Choroid plexus epithelial cell (primary cell): Measurements from ENCODE around the gene HBG2.

Experiments used
- DNase-seq: peaks from one replicate; pipeline ENCODE4 v3.0.0-alpha.2; 2010; ENCODE audit warnings: low read depth
- H3K4me3 ChIP-seq: 2 replicates; pipeline ENCODE4 v1.5.1; 2011; ENCODE audit warnings: low read depth, mild to moderate bottlenecking, control low read depth, low read length, moderate library complexity
- CTCF ChIP-seq: conservative IDR thresholded peaks from 2 replicates; pipeline ENCODE4 v1.5.1; 2011; ENCODE audit warnings: low read depth, mild to moderate bottlenecking, control low read depth, inconsistent platforms, low read length, moderate library complexity

HBG2 gene

GRCh38 chr11:5229356-5229755, 25.2 kb downstream of the HBG2 start:
- no peak for DNase-seq
- no peak overlapping the region for H3K4me3 ChIP-seq
- no peak for TF ChIP-seq CTCF

GRCh38 chr11:5228124-5228523, 26.5 kb downstream of the HBG2 start:
- no peak overlapping the region for H3K4me3 ChIP-seq
- no peak for TF ChIP-seq CTCF
- DNase-seq = no peak

- TF ChIP-seq CTCF = no peak
- DNase-seq = no peak
- no peak overlapping the region for H3K4me3 ChIP-seq
These were observed 26.9 kb downstream of the HBG2 start for GRCh38 chr11:5227681-5228080.

GRCh38 chr11:5226732-5227310, 27.8 kb downstream of the HBG2 start, which contains the start of gene HBB:
TSS of gene HBB (minus strand) at chr11:5227071. CDS start at chr11:5227021, 50 bp downstream.
- H3K4me3 ChIP-seq = no peak within 1 kb of the TSS
- no peak for DNase-seq
- no peak for TF ChIP-seq CTCF

GRCh38 chr11:5225480-5225871, 29.1 kb downstream of the HBG2 start:
- no peak overlapping the region for H3K4me3 ChIP-seq
- DNase-seq = no peak
- TF ChIP-seq CTCF = no peak

- no peak for DNase-seq
- no peak for TF ChIP-seq CTCF
- H3K4me3 ChIP-seq = no peak overlapping the region
These were observed 29.8 kb downstream of the HBG2 start for GRCh38 chr11:5224538-5225479.

- no peak for TF ChIP-seq CTCF
- no peak overlapping the region for H3K4me3 ChIP-seq
- no peak for DNase-seq
These were observed 30.9 kb downstream of the HBG2 start for GRCh38 chr11:5223686-5224085.
